HepG2 (cell line): ENCODE data around the gene HERC4. TPM values are rescaled to one million over a fixed set of nuclear protein-coding genes. Genes with fewer than 3 reads are reported as not detected.

ENCODE experiments used
- FOXP1 ChIP-seq, 2 experiments: fragments of 450-650 bp in 1 of 2; IDR thresholded peaks; 2 replicates each; pipeline ENCODE4 v1.6.1; 2017 to 2018; ENCODE audit warnings: antibody characterized with exemption in 1 of 2
- HMG20B ChIP-seq: conservative IDR thresholded peaks from 2 replicates; pipeline ENCODE4 v1.6.1; 2016; ENCODE audit warnings: missing genetic modification reagents, missing compliant biosample characterization
- MTF2 ChIP-seq: sonication (generic); formaldehyde crosslinking; IDR thresholded peaks from 2 replicates; pipeline ENCODE4 v1.5.0; 2020; ENCODE audit warnings: missing genetic modification reagents, borderline replicate concordance
- PHF5A ChIP-seq: IDR thresholded peaks from one replicate; pipeline ENCODE4 v1.6.1; 2018; ENCODE audit warnings: low read depth, missing genetic modification reagents; ENCODE audit not compliant: unreplicated experiment
- RORA ChIP-seq: sonication (generic); formaldehyde crosslinking; IDR thresholded peaks from 2 replicates; pipeline ENCODE4 v1.5.0; 2020; ENCODE audit warnings: mild to moderate bottlenecking, missing genetic modification reagents, moderate library complexity
- SATB2 ChIP-seq: sonication (generic); formaldehyde crosslinking; IDR thresholded peaks from 2 replicates; pipeline ENCODE4 v1.5.0; 2020; ENCODE audit warnings: missing genetic modification reagents
- XBP1 ChIP-seq: sonication (generic); formaldehyde crosslinking; IDR thresholded peaks from 2 replicates; pipeline ENCODE4 v1.5.0; 2020; ENCODE audit warnings: missing genetic modification reagents
- ZNF326 ChIP-seq: sonication (generic); formaldehyde crosslinking; IDR thresholded peaks from 2 replicates; pipeline ENCODE4 v1.4.0; 2020; ENCODE audit warnings: missing genetic modification reagents, borderline replicate concordance
- ZNF460 ChIP-seq: sonication (generic); formaldehyde crosslinking; IDR thresholded peaks from 2 replicates; pipeline ENCODE4 v1.5.1; 2020; ENCODE audit warnings: missing genetic modification reagents, mild to moderate bottlenecking, borderline replicate concordance
- ZNF468 ChIP-seq: sonication (generic); formaldehyde crosslinking; IDR thresholded peaks from 2 replicates; pipeline ENCODE4 v1.8.0; 2022; ENCODE audit warnings: mild to moderate bottlenecking, moderate library complexity, missing genetic modification reagents
- ZNF510 ChIP-seq: sonication (generic); formaldehyde crosslinking; IDR thresholded peaks from 2 replicates; pipeline ENCODE4 v1.4.0; 2020; ENCODE audit warnings: low read depth, mild to moderate bottlenecking, missing genetic modification reagents
- ZNF652 ChIP-seq: IDR thresholded peaks from 2 replicates; pipeline ENCODE4 v1.6.1; 2016; ENCODE audit warnings: low read depth, borderline replicate concordance
- ZNF746 ChIP-seq: sonication (generic); formaldehyde crosslinking; IDR thresholded peaks from 2 replicates; pipeline ENCODE4 v1.8.0; 2022; ENCODE audit warnings: mild to moderate bottlenecking, missing genetic modification reagents
- ZNF792 ChIP-seq: IDR thresholded peaks from 2 replicates; pipeline ENCODE4 v1.6.1; 2016
- ZSCAN21 ChIP-seq: sonication (generic); formaldehyde crosslinking; IDR thresholded peaks from 2 replicates; pipeline ENCODE4 v1.8.0; 2022; ENCODE audit warnings: mild to moderate bottlenecking, missing genetic modification reagents, moderate library complexity, borderline replicate concordance
- polyA plus RNA-seq, 8 experiments: library from polyadenylated mRNA; depleted of rRNA in 3 of 8; stranded (reverse) in 7 of 8; unstranded in 1 of 8; fragments of >200 nt; fragmentation: Illumina TruSeq in 4 of 8; extraction: Trizol in 4 of 8; gene quantifications; 2 replicates each; pipeline versions ENCODE4 v1.2.1 to v1.2.3, GENCODE V29; 2011 to 2016; ENCODE audit warnings: low read depth in 4 of 8, missing spikeins in 1 of 8, mixed read lengths in 1 of 8; ENCODE audit not compliant: insufficient read depth in 1 of 8
- total RNA-seq, 5 experiments: library from RNA; depleted of rRNA; stranded (reverse); fragments of >200 nt; fragmentation: Illumina TruSeq; extraction: Trizol; gene quantifications; 2 replicates each; pipeline ENCODE4 v1.2.3, GENCODE V29; 2016; ENCODE audit warnings: low read depth in 1 of 5
- TF ChIP-seq, protein P1 (sequence below): sonication (generic); formaldehyde crosslinking; IDR thresholded peaks from 2 replicates; pipeline ENCODE4 v1.4.0; 2020; ENCODE audit warnings: mild to moderate bottlenecking, missing genetic modification reagents
- TF ChIP-seq, protein P2 (sequence below): sonication (generic); formaldehyde crosslinking; IDR thresholded peaks from 2 replicates; pipeline ENCODE4 v1.4.0; 2020; ENCODE audit warnings: mild to moderate bottlenecking, missing genetic modification reagents
- TF ChIP-seq, protein P3 (sequence below): sonication (generic); formaldehyde crosslinking; IDR thresholded peaks from 2 replicates; pipeline ENCODE4 v1.5.0; 2020; ENCODE audit warnings: missing genetic modification reagents, mild to moderate bottlenecking, borderline replicate concordance
- TF ChIP-seq, protein P4 (sequence below): sonication (generic); formaldehyde crosslinking; IDR thresholded peaks from 2 replicates; pipeline ENCODE4 v1.4.0; 2020; ENCODE audit warnings: missing genetic modification reagents, borderline replicate concordance
- TF ChIP-seq, protein P5 (sequence below), 2 experiments: fragments of 450-650 bp in 1 of 2; sonication (generic) in 1 of 2; formaldehyde crosslinking; IDR thresholded peaks; 2 replicates each; pipeline versions ENCODE4 v1.5.0 to v1.8.0; 2020 to 2022; ENCODE audit warnings: mild to moderate bottlenecking in 1 of 2, missing genetic modification reagents in 1 of 2
- TF ChIP-seq, protein P6 (sequence below): sonication (generic); formaldehyde crosslinking; IDR thresholded peaks from 2 replicates; pipeline ENCODE4 v1.5.1; 2020; ENCODE audit warnings: mild to moderate bottlenecking, moderate library complexity, missing genetic modification reagents

Gene HERC4
- total and polyA plus RNA-seq, 2 of the 13 experiments (the other 11 are each of a cell fraction or from before 2014, with no cell fraction given) = 9.8 to 20.2 TPM

DNA sequence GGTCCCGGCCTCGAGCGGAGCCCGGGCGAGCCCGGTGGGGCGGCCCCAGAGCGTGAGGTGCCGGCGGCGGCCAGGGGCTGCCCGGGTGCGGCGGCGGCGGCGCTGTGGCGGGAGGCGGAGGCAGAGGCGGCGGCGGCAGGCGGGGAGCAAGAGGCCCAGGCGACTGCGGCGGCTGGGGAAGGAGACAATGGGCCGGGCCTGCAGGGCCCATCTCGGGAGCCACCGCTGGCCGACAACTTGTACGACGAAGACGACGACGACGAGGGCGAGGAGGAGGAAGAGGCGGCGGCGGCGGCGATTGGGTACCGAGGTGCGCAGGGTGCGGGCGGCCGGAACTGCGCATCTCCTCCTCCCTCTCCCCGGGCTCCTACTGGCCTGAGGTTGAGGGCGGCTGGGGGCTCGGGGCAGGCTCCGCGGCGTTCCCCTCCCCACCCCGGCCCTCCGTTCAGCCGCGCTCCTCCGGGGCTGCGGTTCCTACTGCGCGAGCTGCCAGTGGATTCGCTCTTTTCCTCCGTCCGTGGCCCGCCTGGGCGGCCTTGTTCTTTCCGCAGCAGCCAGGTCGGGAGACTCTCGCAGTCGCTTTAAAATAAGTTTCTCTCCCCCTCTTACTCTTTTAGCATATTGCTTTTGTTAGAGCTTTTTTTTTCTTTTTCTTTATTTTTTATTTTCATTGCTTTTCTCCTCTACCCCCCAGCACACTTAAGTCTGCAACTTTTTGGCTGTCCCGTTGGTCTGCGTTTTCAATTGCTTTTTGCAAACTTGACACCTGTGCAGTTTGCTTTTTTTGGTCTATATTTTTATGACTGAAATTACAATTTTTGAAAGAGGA, 190.0 kb downstream of the HERC4 start (continued):
- TF ChIP-seq ZNF510 (CRISPR knock-in tag) (no peak), PHF5A (CRISPR knock-in tag) (no peak), ZNF326 (CRISPR knock-in tag) (no peak), XBP1 (CRISPR knock-in tag) (no peak), ZNF468 (CRISPR knock-in tag) (no peak), ZNF792 (CRISPR knock-in tag) (no peak), FOXP1 (IDR thresholded peaks at IDR 0.05) (no peak), FOXP1 (CRISPR knock-in tag; IDR thresholded peaks at IDR 0.05) (no peak), RORA (no peak), ZNF652 (CRISPR knock-in tag) (no peak), ZSCAN21 (no peak), ZNF460 (CRISPR knock-in tag) (no peak), ZNF746 (CRISPR knock-in tag) (no peak), MTF2 (CRISPR knock-in tag) (no peak), SATB2 (no peak), HMG20B (no peak)
- TF ChIP-seq, protein P1, sequence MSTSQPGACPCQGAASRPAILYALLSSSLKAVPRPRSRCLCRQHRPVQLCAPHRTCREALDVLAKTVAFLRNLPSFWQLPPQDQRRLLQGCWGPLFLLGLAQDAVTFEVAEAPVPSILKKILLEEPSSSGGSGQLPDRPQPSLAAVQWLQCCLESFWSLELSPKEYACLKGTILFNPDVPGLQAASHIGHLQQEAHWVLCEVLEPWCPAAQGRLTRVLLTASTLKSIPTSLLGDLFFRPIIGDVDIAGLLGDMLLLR (CRISPR knock-in tag) = no peak
- TF ChIP-seq, protein P2, sequence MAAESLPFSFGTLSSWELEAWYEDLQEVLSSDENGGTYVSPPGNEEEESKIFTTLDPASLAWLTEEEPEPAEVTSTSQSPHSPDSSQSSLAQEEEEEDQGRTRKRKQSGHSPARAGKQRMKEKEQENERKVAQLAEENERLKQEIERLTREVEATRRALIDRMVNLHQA (CRISPR knock-in tag) = no peak
- TF ChIP-seq, protein P3, sequence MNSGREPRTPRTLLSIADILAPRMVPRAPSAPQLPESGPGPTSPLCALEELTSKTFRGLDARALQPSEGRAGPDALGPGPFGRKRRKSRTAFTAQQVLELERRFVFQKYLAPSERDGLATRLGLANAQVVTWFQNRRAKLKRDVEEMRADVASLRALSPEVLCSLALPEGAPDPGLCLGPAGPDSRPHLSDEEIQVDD = 0 out of 2 replicates have a peak, but pooled peaks have one; percentile 6
- TF ChIP-seq, protein P4, sequence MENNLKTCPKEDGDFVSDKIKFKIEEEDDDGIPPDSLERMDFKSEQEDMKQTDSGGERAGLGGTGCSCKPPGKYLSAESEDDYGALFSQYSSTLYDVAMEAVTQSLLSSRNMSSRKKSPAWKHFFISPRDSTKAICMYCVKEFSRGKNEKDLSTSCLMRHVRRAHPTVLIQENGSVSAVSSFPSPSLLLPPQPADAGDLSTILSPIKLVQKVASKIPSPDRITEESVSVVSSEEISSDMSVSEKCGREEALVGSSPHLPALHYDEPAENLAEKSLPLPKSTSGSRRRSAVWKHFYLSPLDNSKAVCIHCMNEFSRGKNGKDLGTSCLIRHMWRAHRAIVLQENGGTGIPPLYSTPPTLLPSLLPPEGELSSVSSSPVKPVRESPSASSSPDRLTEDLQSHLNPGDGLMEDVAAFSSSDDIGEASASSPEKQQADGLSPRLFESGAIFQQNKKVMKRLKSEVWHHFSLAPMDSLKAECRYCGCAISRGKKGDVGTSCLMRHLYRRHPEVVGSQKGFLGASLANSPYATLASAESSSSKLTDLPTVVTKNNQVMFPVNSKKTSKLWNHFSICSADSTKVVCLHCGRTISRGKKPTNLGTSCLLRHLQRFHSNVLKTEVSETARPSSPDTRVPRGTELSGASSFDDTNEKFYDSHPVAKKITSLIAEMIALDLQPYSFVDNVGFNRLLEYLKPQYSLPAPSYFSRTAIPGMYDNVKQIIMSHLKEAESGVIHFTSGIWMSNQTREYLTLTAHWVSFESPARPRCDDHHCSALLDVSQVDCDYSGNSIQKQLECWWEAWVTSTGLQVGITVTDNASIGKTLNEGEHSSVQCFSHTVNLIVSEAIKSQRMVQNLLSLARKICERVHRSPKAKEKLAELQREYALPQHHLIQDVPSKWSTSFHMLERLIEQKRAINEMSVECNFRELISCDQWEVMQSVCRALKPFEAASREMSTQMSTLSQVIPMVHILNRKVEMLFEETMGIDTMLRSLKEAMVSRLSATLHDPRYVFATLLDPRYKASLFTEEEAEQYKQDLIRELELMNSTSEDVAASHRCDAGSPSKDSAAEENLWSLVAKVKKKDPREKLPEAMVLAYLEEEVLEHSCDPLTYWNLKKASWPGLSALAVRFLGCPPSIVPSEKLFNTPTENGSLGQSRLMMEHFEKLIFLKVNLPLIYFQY (CRISPR knock-in tag) = no peak
- TF ChIP-seq, protein P5, sequence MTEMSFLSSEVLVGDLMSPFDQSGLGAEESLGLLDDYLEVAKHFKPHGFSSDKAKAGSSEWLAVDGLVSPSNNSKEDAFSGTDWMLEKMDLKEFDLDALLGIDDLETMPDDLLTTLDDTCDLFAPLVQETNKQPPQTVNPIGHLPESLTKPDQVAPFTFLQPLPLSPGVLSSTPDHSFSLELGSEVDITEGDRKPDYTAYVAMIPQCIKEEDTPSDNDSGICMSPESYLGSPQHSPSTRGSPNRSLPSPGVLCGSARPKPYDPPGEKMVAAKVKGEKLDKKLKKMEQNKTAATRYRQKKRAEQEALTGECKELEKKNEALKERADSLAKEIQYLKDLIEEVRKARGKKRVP (CRISPR knock-in tag; IDR thresholded peaks at IDR 0.05) = no peak
- TF ChIP-seq, protein P6, sequence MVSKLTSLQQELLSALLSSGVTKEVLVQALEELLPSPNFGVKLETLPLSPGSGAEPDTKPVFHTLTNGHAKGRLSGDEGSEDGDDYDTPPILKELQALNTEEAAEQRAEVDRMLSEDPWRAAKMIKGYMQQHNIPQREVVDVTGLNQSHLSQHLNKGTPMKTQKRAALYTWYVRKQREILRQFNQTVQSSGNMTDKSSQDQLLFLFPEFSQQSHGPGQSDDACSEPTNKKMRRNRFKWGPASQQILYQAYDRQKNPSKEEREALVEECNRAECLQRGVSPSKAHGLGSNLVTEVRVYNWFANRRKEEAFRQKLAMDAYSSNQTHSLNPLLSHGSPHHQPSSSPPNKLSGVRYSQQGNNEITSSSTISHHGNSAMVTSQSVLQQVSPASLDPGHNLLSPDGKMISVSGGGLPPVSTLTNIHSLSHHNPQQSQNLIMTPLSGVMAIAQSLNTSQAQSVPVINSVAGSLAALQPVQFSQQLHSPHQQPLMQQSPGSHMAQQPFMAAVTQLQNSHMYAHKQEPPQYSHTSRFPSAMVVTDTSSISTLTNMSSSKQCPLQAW (CRISPR knock-in tag) = no peak
